ENCODE measurements around the gene MICAL3. TPM values are rescaled to one million over a fixed set of nuclear protein-coding genes. Genes with fewer than 3 reads are reported as not detected.

The MICAL3 gene
- total RNA-seq, 2 donors from 2014 or later: 33.6 to 34.0 TPM

DNA sequence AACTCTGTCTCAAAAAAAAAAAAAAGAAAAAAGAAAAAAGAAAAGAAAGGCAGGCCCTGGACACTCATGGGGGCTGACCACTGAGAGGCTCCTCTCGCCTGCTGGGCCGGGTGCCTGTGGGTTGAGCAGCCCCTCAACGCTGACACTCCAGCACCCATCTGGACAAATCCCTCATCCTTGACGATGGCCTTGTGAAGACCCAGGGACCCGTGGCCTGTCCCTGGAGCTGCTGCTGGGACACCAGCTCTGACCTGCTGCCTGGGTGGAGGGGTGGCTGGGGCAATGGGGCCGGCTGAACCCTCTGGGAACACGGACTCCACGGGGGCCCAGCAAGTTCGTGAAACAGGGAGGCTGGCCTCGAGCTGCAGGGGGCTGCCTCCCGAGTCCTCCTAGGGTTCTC is 239.6 kb downstream of the MICAL3 start:
- no peaks in the 10 kb centered on the region for H3K36me3 ChIP-seq (replicated peaks in 1 of 2; ENCODE audit: insufficient read depth in 1 of 2, low read depth in 2 of 2)
- 54 to 66% methylated on average over 7 to 11 of the region's 11 CpGs for WGBS, 2 donors
- H3K4me1 ChIP-seq: peaks cover 7% of the 10 kb centered on the region
- no peaks in the 10 kb centered on the region for H3K9me3 ChIP-seq
- DNase-seq (no peak), ATAC-seq (no peak)
- H3K27me3 ChIP-seq: no peaks in the 10 kb centered on the region
- H3K27ac ChIP-seq: no peak overlapping the region
- H3K4me3 ChIP-seq: no peak overlapping the region
- intact Hi-C loops (cut with DNase I): no loop called here
- TF ChIP-seq, protein P1, sequence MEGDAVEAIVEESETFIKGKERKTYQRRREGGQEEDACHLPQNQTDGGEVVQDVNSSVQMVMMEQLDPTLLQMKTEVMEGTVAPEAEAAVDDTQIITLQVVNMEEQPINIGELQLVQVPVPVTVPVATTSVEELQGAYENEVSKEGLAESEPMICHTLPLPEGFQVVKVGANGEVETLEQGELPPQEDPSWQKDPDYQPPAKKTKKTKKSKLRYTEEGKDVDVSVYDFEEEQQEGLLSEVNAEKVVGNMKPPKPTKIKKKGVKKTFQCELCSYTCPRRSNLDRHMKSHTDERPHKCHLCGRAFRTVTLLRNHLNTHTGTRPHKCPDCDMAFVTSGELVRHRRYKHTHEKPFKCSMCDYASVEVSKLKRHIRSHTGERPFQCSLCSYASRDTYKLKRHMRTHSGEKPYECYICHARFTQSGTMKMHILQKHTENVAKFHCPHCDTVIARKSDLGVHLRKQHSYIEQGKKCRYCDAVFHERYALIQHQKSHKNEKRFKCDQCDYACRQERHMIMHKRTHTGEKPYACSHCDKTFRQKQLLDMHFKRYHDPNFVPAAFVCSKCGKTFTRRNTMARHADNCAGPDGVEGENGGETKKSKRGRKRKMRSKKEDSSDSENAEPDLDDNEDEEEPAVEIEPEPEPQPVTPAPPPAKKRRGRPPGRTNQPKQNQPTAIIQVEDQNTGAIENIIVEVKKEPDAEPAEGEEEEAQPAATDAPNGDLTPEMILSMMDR (IDR thresholded peaks at IDR 0.05): no peak
- no peak for TF ChIP-seq POLR2A (IDR thresholded peaks at IDR 0.05)

DNA sequence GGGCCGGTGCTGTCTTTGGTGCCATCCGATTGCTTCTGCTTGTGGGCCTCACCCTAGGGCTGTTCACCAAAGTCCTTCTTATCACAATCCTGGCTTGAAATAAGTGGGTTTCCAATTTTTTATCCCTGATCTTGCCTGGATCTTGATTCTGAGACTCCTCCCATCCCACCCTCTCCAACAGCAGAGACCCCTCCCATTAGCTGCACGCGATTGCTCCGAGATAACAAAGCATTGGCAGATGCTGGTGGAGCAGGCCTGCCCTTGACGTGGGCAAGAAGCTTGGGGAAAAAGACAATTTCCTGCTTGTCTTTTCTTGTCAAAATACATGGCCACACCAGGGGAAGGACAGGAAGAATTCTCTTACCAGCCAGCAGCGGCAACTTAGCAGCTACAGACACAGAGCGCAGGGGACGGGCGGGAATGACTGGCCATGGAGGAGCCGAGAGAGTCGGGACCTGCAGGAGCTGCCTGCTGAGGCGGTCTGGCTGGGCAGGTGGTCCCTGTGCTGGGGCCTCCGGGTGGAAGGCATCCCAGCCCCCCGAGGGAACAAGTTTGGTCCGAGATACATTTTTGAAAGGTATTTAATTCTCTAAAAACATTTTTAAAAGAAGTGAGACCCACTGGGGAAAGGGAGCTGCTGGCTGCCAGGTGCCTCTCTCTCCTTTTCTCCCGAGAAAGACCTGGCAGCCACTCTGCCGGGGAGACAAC is 240.4 kb downstream of the MICAL3 start:
- Histone ChIP-seq H3K4me3 (no peak overlapping the region), H3K27ac (no peak overlapping the region), H3K36me3 (replicated peaks in 1 of 2; ENCODE audit: insufficient read depth in 1 of 2, low read depth in 2 of 2) (no peaks in the 10 kb centered on the region), H3K4me1 (peaks cover 7% of the 10 kb centered on the region), H3K27me3 (no peaks in the 10 kb centered on the region), H3K9me3 (no peaks in the 10 kb centered on the region)
- WGBS, 2 donors: 50 to 57% methylated on average over 18 of the region's 18 CpGs
- no peak for ATAC-seq
- intact Hi-C loops (cut with DNase I): no loop called here
- TF ChIP-seq POLR2A (IDR thresholded peaks at IDR 0.05): no peak
- TF ChIP-seq, protein P1 (IDR thresholded peaks at IDR 0.05): no peak
- DNase-seq: no peak

DNA sequence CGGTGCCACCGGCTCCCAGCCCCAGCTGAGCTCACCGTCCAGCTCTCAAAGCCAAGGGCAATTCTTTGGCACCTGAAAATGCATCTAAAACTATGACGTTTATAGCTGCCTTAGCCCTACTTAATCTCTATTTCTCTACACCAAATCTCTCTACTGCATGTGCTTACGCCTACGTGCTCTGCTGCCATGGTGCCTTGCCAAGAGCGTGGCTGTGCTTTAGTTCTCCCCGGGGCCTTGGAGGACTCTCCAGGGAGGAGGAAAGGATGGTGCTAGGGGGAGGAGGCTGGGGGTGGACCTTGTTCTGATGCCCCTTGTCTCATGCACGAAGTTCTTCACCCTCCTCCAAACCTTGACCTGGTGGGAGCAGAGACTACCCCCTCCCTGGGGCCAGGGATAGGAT is 241.0 kb downstream of the MICAL3 start:
- Histone ChIP-seq H3K4me3 (no peak overlapping the region), H3K27me3 (no peaks in the 10 kb centered on the region), H3K4me1 (peaks cover 7% of the 10 kb centered on the region), H3K9me3 (no peaks in the 10 kb centered on the region), H3K27ac (no peak overlapping the region), H3K36me3 (replicated peaks in 1 of 2; ENCODE audit: insufficient read depth in 1 of 2, low read depth in 2 of 2) (no peaks in the 10 kb centered on the region)
- intact Hi-C loops (cut with DNase I): no loop called here
- 37 to 44% methylated on average over 5 to 9 of the region's 9 CpGs for WGBS, 2 donors
- no peak for ATAC-seq
- TF ChIP-seq POLR2A (IDR thresholded peaks at IDR 0.05): no peak
- TF ChIP-seq, protein P1 (IDR thresholded peaks at IDR 0.05): no peak
- DNase-seq: no peak

DNA sequence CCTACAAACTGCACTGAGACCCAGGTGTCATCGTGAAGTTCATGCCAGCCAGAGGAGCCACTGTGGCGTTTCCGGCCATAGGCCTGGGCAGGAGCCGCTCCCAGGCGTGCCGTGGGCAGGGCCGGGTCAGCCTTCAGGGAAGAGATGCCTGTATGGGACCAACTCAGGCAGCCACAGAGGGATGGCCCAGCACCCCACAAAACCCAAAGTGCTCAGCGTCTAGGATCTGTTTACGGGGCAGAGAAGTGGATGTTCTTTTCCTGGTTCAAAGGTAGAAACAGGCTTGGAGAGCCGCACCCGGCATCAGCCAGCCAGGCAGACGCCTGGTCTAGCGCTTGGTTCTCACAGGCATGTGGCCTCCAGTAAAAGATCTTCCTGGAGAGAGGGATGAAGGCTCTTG is 241.7 kb downstream of the MICAL3 start:
- no peak for TF ChIP-seq POLR2A (IDR thresholded peaks at IDR 0.05)
- TF ChIP-seq, protein P1 (IDR thresholded peaks at IDR 0.05): no peak
- no peak for ATAC-seq
- intact Hi-C loops (cut with DNase I): no loop called here
- H3K36me3 ChIP-seq (replicated peaks in 1 of 2; ENCODE audit: insufficient read depth in 1 of 2, low read depth in 2 of 2): no peaks in the 10 kb centered on the region
- no peak for DNase-seq
- no peaks in the 10 kb centered on the region for H3K27me3 ChIP-seq
- H3K4me1 ChIP-seq: peaks cover 7% of the 10 kb centered on the region
- H3K9me3 ChIP-seq: no peaks in the 10 kb centered on the region
- no peak overlapping the region for H3K27ac ChIP-seq
- H3K4me3 ChIP-seq: no peak overlapping the region
- WGBS, 2 donors: 86 to 88% methylated on average over 12 to 13 of the region's 13 CpGs

DNA sequence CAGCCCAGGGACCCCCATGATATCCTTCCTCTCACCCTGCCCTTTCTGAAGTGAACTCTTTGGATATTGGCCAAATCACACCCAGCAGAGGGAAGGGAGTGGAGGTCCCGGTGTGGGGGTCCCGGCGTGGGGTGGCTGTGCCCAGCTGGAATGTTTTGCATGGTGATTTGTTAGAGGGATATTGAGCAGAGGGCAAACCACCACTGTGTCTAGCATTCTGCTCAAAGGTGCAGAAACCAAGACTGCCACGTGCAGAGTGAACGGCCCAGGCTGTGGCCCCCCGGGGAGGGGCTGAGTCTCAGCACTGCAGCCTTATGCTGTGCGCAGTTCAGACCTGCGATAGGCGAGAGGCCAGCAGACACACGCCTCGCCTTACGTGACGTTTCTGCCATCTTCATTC is 242.2 kb downstream of the MICAL3 start:
- ATAC-seq (no peak), DNase-seq (no peak)
- WGBS, 2 donors: 67 to 77% methylated on average over 13 of the region's 13 CpGs
- peak overlapping the region in 2 of 4 donors; percentile 45 to 50 for H3K27ac ChIP-seq
- H3K9me3 ChIP-seq: no peaks in the 10 kb centered on the region
- H3K27me3 ChIP-seq: no peaks in the 10 kb centered on the region
- TF ChIP-seq, protein P1 (IDR thresholded peaks at IDR 0.05): no peak
- TF ChIP-seq POLR2A (IDR thresholded peaks at IDR 0.05): no peak
- H3K4me1 ChIP-seq: peaks cover 7% of the 10 kb centered on the region
- H3K4me3 ChIP-seq: no peak overlapping the region
- intact Hi-C loops (cut with DNase I): no loop called here
- H3K36me3 ChIP-seq (replicated peaks in 1 of 2; ENCODE audit: insufficient read depth in 1 of 2, low read depth in 2 of 2): no peaks in the 10 kb centered on the region
